GM18861 (cell line): ENCODE measurements around the gene CTSC.

ENCODE experiments used
- ATAC-seq: cut with Tn5 transposase; IDR thresholded peaks from one replicate; pipeline ENCODE4 v1.9.1; 2021; ENCODE audit not compliant: unreplicated experiment

CTSC gene

GRCh38 chr11:88337181-88337986 is at the start of gene CTSC:
CTSC (minus strand) TSS chr11:88337736; CDS start chr11:88337672, 64 bp downstream.
- ATAC-seq = peak; percentile 86

- ATAC-seq = peak; percentile 39
Observed at GRCh38 chr11:88384669-88385005, 47.1 kb upstream of the CTSC start.

- ATAC-seq = peak; percentile 11
Observed at GRCh38 chr11:88384004-88384668, 46.6 kb upstream of the CTSC start.

- ATAC-seq = peak; percentile 74
Observed at GRCh38 chr11:88383447-88383846, 45.9 kb upstream of the CTSC start.

GRCh38 chr11:88379130-88379529 is 41.6 kb upstream of the CTSC start:
- ATAC-seq = no peak

GRCh38 chr11:88378422-88379066 is 41.0 kb upstream of the CTSC start:
- ATAC-seq = no peak

GRCh38 chr11:88377646-88378045 is 40.1 kb upstream of the CTSC start:
- ATAC-seq = no peak

- no peak for ATAC-seq
Observed at GRCh38 chr11:88377144-88377543, 39.6 kb upstream of the CTSC start.

- ATAC-seq = no peak
Observed at GRCh38 chr11:88375927-88376470, 38.5 kb upstream of the CTSC start.

GRCh38 chr11:88370782-88371181 is 33.2 kb upstream of the CTSC start:
- ATAC-seq = no peak

- no peak for ATAC-seq
Observed at GRCh38 chr11:88367310-88367709, 29.8 kb upstream of the CTSC start.

- ATAC-seq = peak; percentile 30
Observed at GRCh38 chr11:88363648-88364065, 26.1 kb upstream of the CTSC start.

GRCh38 chr11:88363004-88363403 is 25.5 kb upstream of the CTSC start:
- no peak for ATAC-seq

- peak; percentile 32 for ATAC-seq
Observed at GRCh38 chr11:88360141-88360540, 22.6 kb upstream of the CTSC start.

GRCh38 chr11:88359541-88359940 is 22.0 kb upstream of the CTSC start:
- ATAC-seq = peak; percentile 58

GRCh38 chr11:88359114-88359513 is 21.6 kb upstream of the CTSC start:
- no peak for ATAC-seq

GRCh38 chr11:88358040-88358431 is 20.5 kb upstream of the CTSC start:
- ATAC-seq = no peak

- peak; percentile 39 for ATAC-seq
Observed at GRCh38 chr11:88357323-88358039, 19.9 kb upstream of the CTSC start.

- ATAC-seq = no peak
Observed at GRCh38 chr11:88355887-88356286, 18.4 kb upstream of the CTSC start.

- ATAC-seq = no peak
Observed at GRCh38 chr11:88354912-88355311, 17.4 kb upstream of the CTSC start.
